ENCODE data around the gene DCUN1D2.

The DCUN1D2 gene

DNA sequence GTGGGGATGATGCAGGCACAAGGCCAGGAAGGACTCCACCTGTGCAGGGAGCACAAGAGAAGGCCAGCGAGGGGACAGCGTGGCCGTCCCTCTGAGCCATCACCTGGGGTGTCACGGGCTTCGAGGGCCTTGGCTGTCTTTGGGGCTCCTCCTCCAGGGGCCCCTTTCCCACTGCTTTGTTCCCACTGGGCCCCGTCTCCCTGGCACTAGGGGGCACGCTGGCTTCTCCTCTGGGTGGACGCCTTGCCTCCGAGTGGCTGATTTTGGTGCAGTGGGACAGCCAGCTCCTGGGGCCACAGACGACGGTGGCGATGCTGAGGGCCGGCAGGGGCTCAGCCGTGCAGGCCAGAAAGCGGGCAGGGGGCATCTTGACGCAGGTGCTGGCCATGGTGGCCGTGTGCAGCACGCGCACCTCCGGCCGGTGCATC lies 83.4 kb downstream of the DCUN1D2 start:
- DNase-seq (ENCODE audit: low read depth in 3 of 3): no peak

DNA sequence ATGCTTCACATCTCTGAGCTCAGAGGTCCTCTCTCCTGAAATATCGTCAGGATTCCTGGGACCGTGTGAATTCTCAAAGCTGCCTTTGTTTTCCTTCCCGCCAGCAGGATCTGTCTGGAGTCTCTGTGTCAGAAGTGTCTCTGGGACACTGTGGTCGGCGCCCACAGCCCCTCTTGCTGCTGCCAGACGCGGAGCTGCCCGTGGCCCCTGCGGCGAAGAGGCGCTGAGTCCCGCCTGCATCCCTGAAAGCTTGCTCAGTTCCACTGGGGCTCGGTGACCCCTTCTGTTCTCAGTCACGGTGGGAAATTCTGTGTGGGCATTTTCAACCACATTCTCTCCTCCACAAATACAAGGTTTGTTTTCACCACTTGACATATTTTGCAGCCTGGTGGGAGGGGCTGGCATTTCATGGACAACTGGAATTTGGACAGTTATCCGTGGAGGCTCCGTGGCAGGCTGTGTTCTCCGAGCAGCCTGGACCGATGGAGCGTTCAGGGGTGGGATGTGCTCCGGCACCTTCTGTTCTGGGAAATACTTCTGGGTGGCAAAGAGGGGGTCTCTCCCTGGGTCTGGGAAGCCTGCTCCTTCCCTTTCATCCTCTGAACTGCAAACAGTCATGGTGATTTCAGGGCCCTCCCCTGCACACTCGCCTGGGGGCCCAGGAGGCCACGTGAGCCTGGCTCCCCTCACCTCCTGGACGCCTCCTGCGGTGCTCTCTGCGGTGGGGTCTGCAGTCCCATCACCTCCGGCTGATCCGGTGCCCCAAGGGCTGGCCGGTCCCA lies 84.0 kb downstream of the DCUN1D2 start:
- no peak for DNase-seq (ENCODE audit: low read depth in 3 of 3)
